HepG2 (cell line): ENCODE data around the gene SCIN.

Source experiments
- CTCF ChIP-seq: sonication (generic); formaldehyde crosslinking; IDR thresholded peaks from 2 replicates; pipeline ENCODE4 v1.5.0; 2020; ENCODE audit warnings: mild to moderate bottlenecking, missing genetic modification reagents, moderate library complexity
- FOSL1 ChIP-seq: sonication (generic); formaldehyde crosslinking; IDR thresholded peaks from 2 replicates; pipeline ENCODE4 v1.9.0; 2021; ENCODE audit warnings: missing genetic modification reagents, borderline replicate concordance
- JUND ChIP-seq: sonication (generic); formaldehyde crosslinking; IDR thresholded peaks from 2 replicates; pipeline ENCODE4 v1.8.0; 2022; ENCODE audit warnings: mild to moderate bottlenecking, missing genetic modification reagents
- MXI1 ChIP-seq: IDR thresholded peaks from 3 replicates; pipeline ENCODE4 v1.6.1; 2012; ENCODE audit warnings: low read depth, low read length, inconsistent platforms, borderline replicate concordance
- SMARCC2 ChIP-seq: fragments of 450-650 bp; IDR thresholded peaks from 2 replicates; pipeline ENCODE4 v1.6.1; 2017; ENCODE audit warnings: antibody characterized with exemption, mild to moderate bottlenecking
- XRCC5 ChIP-seq: fragments of 200-400 bp; formaldehyde crosslinking; optimal IDR thresholded peaks from 2 replicates; pipeline ENCODE3; 2017; ENCODE audit warnings: mild to moderate bottlenecking, low read length
- ZBTB43 ChIP-seq: sonication (generic); formaldehyde crosslinking; conservative IDR thresholded peaks from 2 replicates; pipeline ENCODE4 v1.4.0; 2020; ENCODE audit warnings: missing genetic modification reagents
- ZMAT3 ChIP-seq: sonication (generic); formaldehyde crosslinking; conservative IDR thresholded peaks from 2 replicates; pipeline ENCODE4 v1.7.0; 2021; ENCODE audit warnings: missing genetic modification reagents
- ZNF713 ChIP-seq: sonication (generic); formaldehyde crosslinking; IDR thresholded peaks from 2 replicates; pipeline ENCODE4 v1.4.0; 2020; ENCODE audit warnings: mild to moderate bottlenecking, missing genetic modification reagents

GRCh38 chr7:12607134-12607533 is 36.6 kb downstream of the SCIN start:
- no peak for TF ChIP-seq SMARCC2
- TF ChIP-seq ZNF713 (CRISPR knock-in tag) = no peak
- TF ChIP-seq XRCC5 = no peak
- no peak for TF ChIP-seq ZMAT3
- no peak for TF ChIP-seq JUND (CRISPR knock-in tag)
- no peak for TF ChIP-seq CTCF (CRISPR knock-in tag)
- TF ChIP-seq ZBTB43 = no peak
- no peak for TF ChIP-seq MXI1
- TF ChIP-seq FOSL1 = no peak
